HepG2 (cell line): Measurements from ENCODE around the gene C17orf75. TPM values are rescaled to one million over a fixed set of nuclear protein-coding genes. Genes with fewer than 3 reads are reported as not detected.

Experiments used
- ATAC-seq: fragments of 200-7000 bp; cut with Tn5 transposase; 3 replicates; pipeline ENCODE4 v1.9.1; 2020; ENCODE audit warnings: mild to moderate bottlenecking, moderate library complexity
- BruUV-seq: library from RNA; stranded (reverse); fragments of 400-500 nt; replicated peaks from 2 replicates; lab custom pipeline; 2021; lab: Mats Ljungman, UMichigan
- CTCF ChIA-PET: fragments of 300-600 bp; formaldehyde crosslinking; extraction: SDS; loops from one replicate; lab custom pipeline; 2021; ENCODE audit warnings: low total read pairs, inconsistent platforms, low intra/inter-chr PET ratio; lab: Yijun Ruan, JAX
- POLR2A ChIA-PET: fragments of 350-600 bp; sonication (Branson Sonifier 250); formaldehyde crosslinking; loops from one replicate; lab custom pipeline; 2020; ENCODE audit warnings: antibody characterized with exemption, inconsistent platforms; lab: Yijun Ruan, JAX
- DNase-seq: peaks from one replicate; pipeline ENCODE4 v3.0.0-alpha.2; 2015; ENCODE audit warnings: low spot score
- FAIRE-seq: peaks from 3 replicates; lab custom pipeline; 2011; peaks lifted over from hg19 to GRCh38; lab: Jason Lieb, UNC
- H2AFZ ChIP-seq: one replicate; pipeline ENCODE4 v1.6.1; 2011; ENCODE audit warnings: low read length, inconsistent platforms
- H3K27ac ChIP-seq: fragments of 300-600 bp; 3 replicates; pipeline ENCODE4 v1.8.0; 2011; ENCODE audit warnings: mixed run types, mild to moderate bottlenecking, mixed read lengths, low read length, inconsistent platforms; ENCODE audit not compliant: insufficient read depth; ENCODE audit errors: extremely low read length
- H3K27me3 ChIP-seq, 2 experiments: fragments of 200-600 bp in 1 of 2; 2 replicates in 1 of 2; 3 replicates in 1 of 2; pipeline versions ENCODE4 v1.6.0 to v1.8.0; 2011; ENCODE audit warnings: low read length in 2 of 2, mild to moderate bottlenecking in 2 of 2, moderate library complexity in 2 of 2, inconsistent platforms in 1 of 2; ENCODE audit not compliant: insufficient read depth in 2 of 2, control insufficient read depth in 1 of 2
- H3K36me3 ChIP-seq, 2 experiments: fragments of 200-600 bp in 1 of 2; replicated peaks in 1 of 2; 2 replicates in 1 of 2; 3 replicates in 1 of 2; pipeline versions ENCODE4 v1.5.1 to v1.8.0; 2011; ENCODE audit warnings: low read length in 2 of 2, inconsistent platforms in 1 of 2; ENCODE audit not compliant: insufficient read depth in 2 of 2, control insufficient read depth in 1 of 2
- H3K4me1 ChIP-seq: 2 replicates; pipeline ENCODE4 v1.5.1; 2012; ENCODE audit warnings: low read length, inconsistent platforms; ENCODE audit not compliant: insufficient read depth
- H3K4me2 ChIP-seq: 2 replicates; pipeline ENCODE4 v1.6.0; 2011; ENCODE audit warnings: low read depth, low read length, inconsistent platforms
- H3K4me3 ChIP-seq, 3 experiments: fragments of 200-600 bp in 1 of 3; sonication (generic), shearing (Covaris generic) in 1 of 3; replicated peaks in 1 of 3; 2 replicates each; pipeline ENCODE4 v1.5.1; 2011 to 2016; ENCODE audit warnings: low read length in 3 of 3, inconsistent platforms in 2 of 3, low read depth in 2 of 3, mild to moderate bottlenecking in 2 of 3, control low read depth in 1 of 3, mixed read lengths in 1 of 3; ENCODE audit not compliant: insufficient read depth in 1 of 3
- H3K79me2 ChIP-seq: one replicate; pipeline ENCODE4 v1.6.1; 2011; ENCODE audit warnings: low read length, inconsistent platforms; ENCODE audit not compliant: insufficient read depth
- H3K9ac ChIP-seq: 2 replicates; pipeline ENCODE4 v1.6.0; 2011; ENCODE audit warnings: mild to moderate bottlenecking, low read depth, low read length, inconsistent platforms; ENCODE audit not compliant: insufficient read depth
- H3K9me3 ChIP-seq: 2 replicates; pipeline ENCODE4 v1.5.1; 2012; ENCODE audit warnings: mild to moderate bottlenecking, low read length
- H4K20me1 ChIP-seq: 2 replicates; pipeline ENCODE4 v1.6.0; 2011; ENCODE audit warnings: inconsistent platforms, mild to moderate bottlenecking, low read length, moderate library complexity; ENCODE audit not compliant: insufficient read depth
- GATAD1 ChIP-seq: IDR thresholded peaks from 2 replicates; pipeline ENCODE4 v1.6.1; 2016; ENCODE audit warnings: missing genetic modification reagents, missing compliant biosample characterization
- NFATC3 ChIP-seq: sonication (generic); formaldehyde crosslinking; IDR thresholded peaks from 2 replicates; pipeline ENCODE4 v1.5.1; 2020; ENCODE audit warnings: mild to moderate bottlenecking, missing genetic modification reagents
- ZNF18 ChIP-seq: sonication (generic); formaldehyde crosslinking; IDR thresholded peaks from 2 replicates; pipeline ENCODE4 v1.8.0; 2022; ENCODE audit warnings: mild to moderate bottlenecking, missing genetic modification reagents; ENCODE audit not compliant: insufficient replicate concordance
- ZNF652 ChIP-seq: IDR thresholded peaks from 2 replicates; pipeline ENCODE4 v1.6.1; 2016; ENCODE audit warnings: low read depth, borderline replicate concordance
- WGBS: methylation state at CpG from one replicate; pipeline ENCODE4 v1.1.6; 2017; ENCODE audit warnings: low lambda C conversion rate; 5-methylcytosine and 5-hydroxymethylcytosine counted together
- in situ Hi-C: cut with HindIII; loops from 2 replicates; pipeline ENCODE4 v1.10.0; 2017; ENCODE audit warnings: low pct_unique_long_range_greater_than_20kb; ENCODE audit not compliant: extremely low pct_ligation_motif_present
- intact Hi-C: fragments of 100-400 bp; cut with micrococcal nuclease; formaldehyde crosslinking; loops from one replicate; pipeline ENCODE4 v1.10.0; 2022; ENCODE audit not compliant: unreplicated experiment
- polyA plus RNA-seq, 8 experiments: library from polyadenylated mRNA; depleted of rRNA in 3 of 8; stranded (reverse) in 7 of 8; unstranded in 1 of 8; fragments of >200 nt; fragmentation: Illumina TruSeq in 4 of 8; extraction: Trizol in 4 of 8; gene quantifications; 2 replicates each; pipeline versions ENCODE4 v1.2.1 to v1.2.3, GENCODE V29; 2011 to 2016; ENCODE audit warnings: low read depth in 4 of 8, missing spikeins in 1 of 8, mixed read lengths in 1 of 8; ENCODE audit not compliant: insufficient read depth in 1 of 8
- total RNA-seq, 5 experiments: library from RNA; depleted of rRNA; stranded (reverse); fragments of >200 nt; fragmentation: Illumina TruSeq; extraction: Trizol; gene quantifications; 2 replicates each; pipeline ENCODE4 v1.2.3, GENCODE V29; 2016; ENCODE audit warnings: low read depth in 1 of 5

Gene C17orf75
- total and polyA plus RNA-seq, 2 of the 13 experiments (the other 11 are each of a cell fraction or from before 2014, with no cell fraction given) = 16.2 to 33.0 TPM

- ATAC-seq (peak; percentile 54), FAIRE-seq (no peak), DNase-seq (no peak)
- no peak overlapping the region for H3K4me3 ChIP-seq
- H3K27me3 ChIP-seq = peaks cover 3 to 11% of the 10 kb centered on the region in 2 experiments; a peak in 4 of 5 replicates
- no TSS peak for BruUV-seq
- no peaks in the 10 kb centered on the region for H3K79me2 ChIP-seq
- H3K9ac ChIP-seq = no peak overlapping the region
- H3K36me3 ChIP-seq = no peaks in the 10 kb centered on the region
- CTCF ChIA-PET = no interaction called here
- 6% methylated on average over 9 of the region's 9 CpGs for WGBS
- TF ChIP-seq ZNF652 (CRISPR knock-in tag) = peak; percentile 79
- TF ChIP-seq ZNF18 (CRISPR knock-in tag) = no peak
- no peaks in the 10 kb centered on the region for H3K9me3 ChIP-seq
- H2AFZ ChIP-seq = no peak overlapping the region
- no peak overlapping the region for H3K27ac ChIP-seq
- peaks cover 15% of the 10 kb centered on the region for H3K4me1 ChIP-seq
- no peaks in the 10 kb centered on the region for H4K20me1 ChIP-seq
- intact Hi-C loops = no loop called here
- H3K4me2 ChIP-seq = 0 out of 2 replicates have a peak overlapping the region, but pooled peaks have one; percentile 13
- in situ Hi-C loops = no loop called here
- POLR2A ChIA-PET = interaction anchor here (0.6 kb wide), 1 partner anchor 39 kb away, joined by 5 read pairs; no protein-coding TSS in a partner anchor
Observed at GRCh38 chr17:32311028-32311536, 30.9 kb downstream of the C17orf75 start.

- no peaks in the 10 kb centered on the region; a peak in 1 of 5 replicates for H3K27me3 ChIP-seq
- CTCF ChIA-PET = no interaction called here
- no peaks in the 10 kb centered on the region for H3K79me2 ChIP-seq
- H3K9ac ChIP-seq = no peak overlapping the region
- H4K20me1 ChIP-seq = no peaks in the 10 kb centered on the region
- intact Hi-C loops = no loop called here
- in situ Hi-C loops = no loop called here
- H3K4me3 ChIP-seq = no peak overlapping the region
- 51% methylated on average over 4 of the region's 4 CpGs for WGBS
- H2AFZ ChIP-seq = no peak overlapping the region
- H3K27ac ChIP-seq = no peak overlapping the region
- no peaks in the 10 kb centered on the region for H3K36me3 ChIP-seq
- DNase-seq = no peak
- H3K4me1 ChIP-seq = peaks cover 38% of the 10 kb centered on the region
- POLR2A ChIA-PET = no interaction called here
- FAIRE-seq = no peak
- ATAC-seq = no peak
- H3K4me2 ChIP-seq = no peak overlapping the region
- no TSS peak for BruUV-seq
- TF ChIP-seq GATAD1 = no peak
- no peak for TF ChIP-seq NFATC3 (CRISPR knock-in tag)
- TF ChIP-seq, all 625 proteins: peak for 0
- H3K9me3 ChIP-seq = no peaks in the 10 kb centered on the region
Observed at GRCh38 chr17:32307658-32308057, 34.3 kb downstream of the C17orf75 start.
